GM19395 (cell line): ENCODE data around the gene ATP6V0E1.
"Not testable (repeated sequence)": the region's sequence is repeated elsewhere in the genome, so short reads cannot be mapped to it uniquely, and the experiment has no call there.

Experiments used
- ATAC-seq: cut with Tn5 transposase; IDR thresholded peaks from one replicate; pipeline ENCODE4 v1.9.1; 2021; ENCODE audit warnings: mild to moderate bottlenecking, moderate library complexity; ENCODE audit not compliant: unreplicated experiment

ATP6V0E1 gene

GRCh38 chr5:173032730-173033129 lies 49.2 kb downstream of the ATP6V0E1 start:
- no peak for ATAC-seq

- no peak for ATAC-seq
Observed at GRCh38 chr5:173033923-173034322, 50.4 kb downstream of the ATP6V0E1 start.

- peak; percentile 62 for ATAC-seq
Observed at GRCh38 chr5:173035904-173036707, 52.5 kb downstream of the ATP6V0E1 start.

- ATAC-seq: no peak
Observed at GRCh38 chr5:173039188-173039587, 55.6 kb downstream of the ATP6V0E1 start.

- no peak for ATAC-seq
Observed at GRCh38 chr5:173039964-173040363, 56.4 kb downstream of the ATP6V0E1 start.

- ATAC-seq: no peak
Observed at GRCh38 chr5:173041881-173042762, 58.6 kb downstream of the ATP6V0E1 start.

GRCh38 chr5:173042763-173043107 lies 59.2 kb downstream of the ATP6V0E1 start:
- no peak for ATAC-seq

- no peak for ATAC-seq
Observed at GRCh38 chr5:173045474-173045873, 61.9 kb downstream of the ATP6V0E1 start.

GRCh38 chr5:173047096-173047837 lies 63.7 kb downstream of the ATP6V0E1 start:
- not testable (repeated sequence) for ATAC-seq

- ATAC-seq: no peak
Observed at GRCh38 chr5:173047838-173048105, 64.2 kb downstream of the ATP6V0E1 start.

GRCh38 chr5:173050791-173051190 lies 67.2 kb downstream of the ATP6V0E1 start:
- ATAC-seq: no peak

GRCh38 chr5:173051746-173052145 lies 68.2 kb downstream of the ATP6V0E1 start:
- ATAC-seq: no peak

- ATAC-seq: no peak
Observed at GRCh38 chr5:173053041-173053440, 69.5 kb downstream of the ATP6V0E1 start.

GRCh38 chr5:173055042-173055721 lies 71.6 kb downstream of the ATP6V0E1 start:
- ATAC-seq: no peak

- peak; percentile 8 for ATAC-seq
Observed at GRCh38 chr5:173055722-173055982, 72.1 kb downstream of the ATP6V0E1 start.

GRCh38 chr5:173055983-173056782 lies 72.6 kb downstream of the ATP6V0E1 start, which contains the start of gene CREBRF:
CREBRF (plus strand) TSS chr5:173056352; CDS start chr5:173080776, 24,424 bp downstream.
- ATAC-seq: peak; percentile 72

- peak; percentile 40 for ATAC-seq
Observed at GRCh38 chr5:173056783-173057061, 73.2 kb downstream of the ATP6V0E1 start.

GRCh38 chr5:173057062-173057924 lies 73.7 kb downstream of the ATP6V0E1 start:
- ATAC-seq: peak; percentile 78

- no peak for ATAC-seq
Observed at GRCh38 chr5:173062141-173062540, 78.6 kb downstream of the ATP6V0E1 start.

GRCh38 chr5:173065155-173065554 lies 81.6 kb downstream of the ATP6V0E1 start:
- peak; percentile 67 for ATAC-seq
